ENCODE data around the gene PRMT7.

- no peak for TF ChIP-seq CTCF (conservative IDR thresholded peaks at IDR 0.05)
- TF ChIP-seq EZH2 (IDR thresholded peaks at IDR 0.05; ENCODE audit: low read depth): no peak
These were observed 12.9 kb upstream of the PRMT7 start for GRCh38 chr16:68297908-68298307.
